ENCODE data around the gene ATP5F1C. TPM values are rescaled to one million over a fixed set of nuclear protein-coding genes. Genes with fewer than 3 reads are reported as not detected.
A peak's percentile ranks its signal among the peaks of the same experiment; 100 is the strongest.
"Not testable (repeated sequence)": the region's sequence is repeated elsewhere in the genome, so short reads cannot be mapped to it uniquely, and the experiment has no call there.

Gene ATP5F1C
- total RNA-seq, 1 donor from 2014 or later = 231 TPM

- no peak for DNase-seq (ENCODE audit: extremely low read depth, low read depth, low spot score)
These were observed 4.6 kb downstream of the ATP5F1C start for GRCh38 chr10:7792541-7792940.

DNA sequence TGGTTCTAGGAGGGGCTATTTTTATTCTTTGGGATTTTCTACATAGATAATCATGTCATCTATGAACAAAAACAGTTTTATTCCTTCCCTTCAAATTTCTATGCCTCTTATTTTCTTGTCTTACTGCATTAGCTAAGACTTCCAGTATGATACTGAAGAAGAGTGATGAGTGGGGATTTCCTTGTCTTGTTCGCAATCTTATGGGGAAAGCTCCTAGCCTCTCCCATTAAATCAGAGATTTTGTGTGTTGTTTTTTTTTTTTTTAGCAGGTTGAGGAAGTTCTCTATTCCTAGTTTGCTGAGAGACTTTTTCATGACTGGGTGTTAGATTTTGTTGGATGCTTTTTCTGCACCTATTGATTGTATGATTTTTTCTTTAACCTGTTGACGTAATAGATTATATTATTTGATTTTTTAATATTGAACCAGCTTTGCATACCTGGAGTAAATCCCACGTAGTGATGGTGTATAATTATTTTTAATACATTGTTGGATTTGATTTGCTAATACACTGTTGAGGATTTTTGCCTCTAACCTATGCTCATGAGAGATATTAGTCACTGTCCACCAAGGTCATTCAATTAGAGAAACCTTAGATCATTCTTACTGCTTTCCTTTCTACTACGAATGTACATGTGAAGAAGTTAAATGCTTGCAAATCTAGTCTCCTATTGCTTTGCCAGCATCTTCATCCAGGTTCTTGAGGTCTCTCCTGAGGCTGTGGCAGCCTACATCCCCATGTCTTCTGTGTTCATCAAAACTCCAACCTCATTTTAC, 6.5 kb downstream of the ATP5F1C start:
- DNase-seq (ENCODE audit: extremely low read depth, low read depth, low spot score) = no peak

DNA sequence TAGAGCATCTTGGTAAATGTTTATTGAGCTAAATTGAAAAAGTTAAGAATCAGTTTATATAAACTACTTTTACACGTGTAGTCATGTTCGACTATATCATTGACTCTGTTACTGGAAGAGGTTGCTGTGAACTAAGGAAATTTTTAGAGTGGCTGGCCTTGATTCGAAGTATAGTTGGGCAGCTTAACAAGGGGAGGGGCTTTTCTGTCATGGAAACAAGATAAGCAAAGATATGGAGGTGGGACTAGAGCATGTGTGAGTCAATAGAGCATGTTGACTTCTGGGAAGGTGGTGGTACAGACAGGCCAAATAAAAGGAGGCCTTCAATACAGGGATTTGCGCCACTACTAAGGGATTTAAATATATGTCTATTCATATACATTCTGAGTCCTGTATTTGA, 7.6 kb downstream of the ATP5F1C start:
- DNase-seq (ENCODE audit: extremely low read depth, low read depth, low spot score) = no peak

GRCh38 chr10:7797582-7797981, 9.6 kb downstream of the ATP5F1C start:
- DNase-seq (ENCODE audit: extremely low read depth, low read depth, low spot score) = peak; percentile 55

DNA sequence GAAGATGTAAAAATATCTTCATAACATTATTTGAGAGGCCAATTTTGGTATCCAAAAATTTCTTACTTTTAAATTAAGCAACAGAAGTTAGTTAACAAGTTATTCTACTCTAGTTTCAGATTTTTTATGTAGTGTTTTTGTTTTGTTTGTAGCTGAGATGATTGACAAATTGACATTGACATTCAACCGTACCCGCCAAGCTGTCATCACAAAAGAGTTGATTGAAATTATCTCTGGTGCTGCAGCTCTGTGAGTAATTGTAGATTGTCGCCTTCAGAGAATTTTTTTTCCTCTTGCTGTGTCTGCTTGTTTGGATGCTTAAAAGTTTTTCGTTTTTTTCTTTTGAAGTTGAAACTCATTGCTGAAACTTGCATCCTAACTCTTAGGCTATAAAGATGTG, 14.6 kb downstream of the ATP5F1C start:
- no peak for DNase-seq (ENCODE audit: extremely low read depth, low read depth, low spot score)

DNA sequence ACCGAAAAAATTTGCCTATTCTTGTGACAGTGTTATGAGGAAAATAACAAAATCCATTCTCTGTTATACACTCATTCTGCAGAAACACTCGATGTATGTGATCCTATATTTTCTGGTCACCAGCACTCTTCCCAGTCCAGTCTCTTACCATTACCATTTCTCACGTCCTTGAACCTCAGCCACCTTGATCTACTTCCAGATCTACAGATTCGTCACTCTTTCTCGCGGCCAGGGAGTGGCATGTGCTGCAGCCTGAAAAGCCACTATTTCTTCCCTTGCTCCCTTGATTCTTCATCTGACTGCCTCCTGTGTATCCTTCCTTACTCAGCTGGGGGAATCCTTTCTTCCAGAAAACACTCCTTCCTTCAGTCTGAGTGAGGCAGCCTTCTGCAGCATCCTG, 16.2 kb downstream of the ATP5F1C start:
- DNase-seq (ENCODE audit: extremely low read depth, low read depth, low spot score) = no peak

GRCh38 chr10:7804741-7805140, 16.8 kb downstream of the ATP5F1C start:
- DNase-seq (ENCODE audit: extremely low read depth, low read depth, low spot score) = no peak

DNA sequence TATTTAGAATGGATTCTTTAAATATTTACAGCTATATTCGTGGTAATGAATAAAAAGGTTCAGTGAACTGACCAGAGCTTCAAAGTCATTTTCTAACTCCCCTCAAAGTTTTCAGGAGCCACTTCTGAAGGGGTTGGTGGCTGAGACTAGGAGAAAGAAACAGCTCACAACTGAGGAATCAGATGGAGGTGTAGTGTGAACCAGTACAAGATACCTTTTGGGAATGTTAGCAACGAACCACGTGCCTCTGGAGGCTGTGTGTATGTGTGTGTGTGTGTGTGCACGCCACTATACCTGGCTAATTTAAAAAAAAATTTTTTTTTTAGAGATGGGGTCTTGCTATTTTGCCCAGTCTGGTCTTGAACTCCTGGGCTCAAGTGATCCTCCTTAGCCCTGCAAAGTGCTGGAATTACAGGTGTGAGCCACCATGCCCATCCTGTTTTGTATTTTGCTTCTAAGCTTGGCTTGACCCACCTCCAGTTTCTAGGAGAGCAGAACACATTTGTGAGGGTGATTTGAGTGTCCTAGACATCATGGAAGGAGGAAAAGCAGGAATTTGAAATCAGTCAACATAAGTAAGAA, 20.8 kb downstream of the ATP5F1C start:
- no peak for DNase-seq (ENCODE audit: extremely low read depth, low read depth, low spot score)

GRCh38 chr10:7810443-7810842, 22.5 kb downstream of the ATP5F1C start:
- no peak for DNase-seq (ENCODE audit: extremely low read depth, low read depth, low spot score)

DNA sequence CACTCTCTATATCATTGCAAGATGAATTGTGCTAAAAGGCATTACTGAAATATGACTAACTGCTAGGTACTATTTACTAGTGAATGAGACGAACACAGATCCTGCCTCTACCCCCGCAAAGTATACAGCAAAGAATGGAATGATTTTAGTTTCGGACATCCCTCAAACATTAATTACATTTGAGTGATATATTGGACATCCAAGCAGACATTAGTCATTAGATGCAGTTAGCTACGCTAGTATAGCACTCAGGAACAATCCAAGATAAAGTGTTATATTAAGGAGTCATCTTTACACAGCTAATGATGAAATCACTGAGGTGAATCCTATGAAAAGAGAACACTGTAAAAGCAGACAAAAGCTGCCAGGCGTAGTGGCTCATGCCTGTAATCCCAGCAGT, 23.0 kb downstream of the ATP5F1C start:
- DNase-seq (ENCODE audit: extremely low read depth, low read depth, low spot score) = no peak

DNA sequence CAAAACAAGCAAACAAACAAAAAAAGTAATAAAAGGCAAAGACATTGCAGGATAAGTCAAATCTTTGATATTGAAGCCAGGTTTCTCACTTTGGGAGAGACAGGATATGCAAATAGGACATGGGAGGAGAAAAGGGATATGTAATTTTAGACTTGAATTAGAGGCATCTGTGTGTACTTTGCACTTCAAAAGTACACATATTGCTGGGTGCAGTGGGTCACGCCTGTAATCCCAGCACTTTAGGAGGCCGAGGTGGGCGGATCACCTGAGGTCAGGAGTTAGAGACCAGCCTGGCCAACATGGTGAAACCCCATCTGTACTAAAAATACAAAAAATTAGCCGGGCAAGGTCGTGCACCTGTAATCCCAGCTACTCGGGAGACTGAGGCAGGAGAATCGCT, 23.8 kb downstream of the ATP5F1C start:
- not testable (repeated sequence) for DNase-seq (ENCODE audit: extremely low read depth, low read depth, low spot score)

DNA sequence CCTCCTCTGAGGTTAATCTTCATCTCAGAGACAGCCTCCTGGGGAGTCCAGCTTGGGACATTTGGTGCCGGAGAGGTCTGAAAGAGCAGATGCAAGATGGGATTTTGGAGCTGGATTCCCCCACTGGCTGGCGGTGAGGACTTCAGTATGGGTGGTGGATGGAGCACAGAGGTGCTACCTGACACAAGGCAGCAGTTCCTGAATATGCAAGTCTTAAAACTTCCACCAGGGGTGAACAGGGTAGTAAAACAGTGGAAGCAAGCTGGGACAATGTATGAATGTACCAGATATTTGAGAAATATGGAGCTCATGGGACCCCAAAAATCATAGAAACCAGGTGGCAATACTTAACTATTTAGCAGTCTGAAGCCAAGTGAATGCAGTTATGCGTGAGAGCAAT, 25.5 kb downstream of the ATP5F1C start:
- no peak for DNase-seq (ENCODE audit: extremely low read depth, low read depth, low spot score)

GRCh38 chr10:7817576-7817975, 29.6 kb downstream of the ATP5F1C start:
- no peak for DNase-seq (ENCODE audit: extremely low read depth, low read depth, low spot score)

GRCh38 chr10:7817984-7818294, 30.0 kb downstream of the ATP5F1C start:
- DNase-seq (ENCODE audit: extremely low read depth, low read depth, low spot score) = no peak

GRCh38 chr10:7818295-7819120, 30.5 kb downstream of the ATP5F1C start, which contains the start of gene TAF3:
TSS of gene TAF3 (plus strand) at chr10:7818505. CDS start at chr10:7818710, 205 bp downstream.
- no peak for DNase-seq (ENCODE audit: extremely low read depth, low read depth, low spot score)

DNA sequence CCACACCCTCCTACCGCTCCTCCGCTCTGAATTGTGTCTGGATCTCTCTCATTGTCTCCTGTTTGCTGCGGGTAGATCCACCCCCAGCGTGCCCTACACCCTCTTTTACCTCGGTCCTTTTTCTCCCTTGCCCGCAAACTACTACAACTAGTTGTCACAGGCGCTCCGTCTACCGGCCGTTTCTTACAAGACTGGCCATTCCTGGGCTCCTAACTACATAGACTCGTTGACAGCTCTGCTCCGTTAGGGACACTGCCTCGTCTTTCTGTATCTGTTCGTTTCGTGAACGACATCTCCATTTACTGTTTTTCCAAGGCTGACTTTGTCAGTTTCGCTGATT, 31.1 kb downstream of the ATP5F1C start:
- no peak for DNase-seq (ENCODE audit: extremely low read depth, low read depth, low spot score)

DNA sequence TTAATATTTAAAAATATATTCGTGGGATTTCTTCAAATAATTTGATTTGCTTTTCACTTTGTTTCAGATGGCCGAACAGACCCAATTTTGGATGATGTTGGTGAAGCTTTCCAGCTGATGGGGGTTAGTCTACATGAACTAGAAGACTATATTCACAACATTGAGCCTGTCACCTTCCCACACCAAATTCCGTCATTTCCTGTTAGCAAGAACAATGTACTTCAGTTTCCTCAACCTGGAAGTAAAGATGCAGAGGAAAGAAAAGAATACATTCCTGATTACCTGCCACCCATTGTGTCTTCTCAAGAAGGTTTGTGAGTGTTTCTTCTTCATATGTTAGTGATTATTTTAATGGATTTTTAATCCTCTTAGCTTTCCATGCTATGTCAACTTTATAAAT, 36.3 kb downstream of the ATP5F1C start:
- peak; percentile 27 for DNase-seq (ENCODE audit: extremely low read depth, low read depth, low spot score)

DNA sequence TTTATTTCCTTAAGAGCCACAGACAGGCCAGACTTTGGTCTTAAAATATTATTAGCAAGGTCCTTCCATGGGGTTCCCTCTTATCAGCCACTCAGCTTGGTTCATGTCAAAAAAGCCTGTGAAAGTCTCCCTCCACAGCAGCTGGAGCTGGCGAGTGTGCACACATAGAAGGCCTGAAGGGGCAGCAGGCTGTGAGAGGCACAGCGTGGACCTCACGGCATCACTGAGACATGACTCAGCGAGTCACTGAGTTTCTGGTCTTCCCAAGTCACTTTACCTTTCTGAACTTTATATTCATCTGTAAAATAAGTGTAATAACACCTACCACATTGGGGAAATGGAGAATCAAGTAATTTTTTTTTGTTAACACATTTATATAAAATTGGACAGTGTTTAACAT, 39.0 kb downstream of the ATP5F1C start:
- DNase-seq (ENCODE audit: extremely low read depth, low read depth, low spot score) = no peak

GRCh38 chr10:7829289-7829834, 41.4 kb downstream of the ATP5F1C start:
- DNase-seq (ENCODE audit: extremely low read depth, low read depth, low spot score) = no peak

- DNase-seq (ENCODE audit: extremely low read depth, low read depth, low spot score) = no peak
These were observed 44.1 kb downstream of the ATP5F1C start for GRCh38 chr10:7832060-7832459.

DNA sequence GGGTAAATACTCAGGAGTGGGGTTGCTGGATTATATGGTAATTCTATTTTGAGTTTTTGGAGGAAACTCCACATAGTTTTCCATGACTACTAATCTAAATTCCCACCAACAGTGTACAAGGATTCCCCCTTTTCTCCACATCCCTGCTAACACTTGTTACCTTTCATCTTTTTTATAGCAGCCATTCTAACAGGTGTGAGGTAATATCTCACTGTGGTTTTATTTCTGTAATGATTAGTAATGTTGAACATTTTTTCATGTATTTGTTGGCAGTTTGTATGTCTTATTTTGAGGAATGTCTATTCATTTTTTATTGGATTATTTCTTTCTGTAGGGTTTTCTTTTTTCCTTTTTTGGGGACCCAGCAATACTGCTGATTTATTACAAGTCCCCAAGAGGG, 45.2 kb downstream of the ATP5F1C start:
- DNase-seq (ENCODE audit: extremely low read depth, low read depth, low spot score) = no peak

- DNase-seq (ENCODE audit: extremely low read depth, low read depth, low spot score) = no peak
These were observed 46.3 kb downstream of the ATP5F1C start for GRCh38 chr10:7834262-7834661.

All from glomerular endothelial cell (primary cell).